Activated T-helper 2 cell treated with anti-CD3 and anti-CD28 coated beads, Interferon-gamma antibody, Interleukin-2, Interleukin-4, amounts not matched to agents 10 μg/mL and 5 μg/mL and 100 μg/mL, durations not matched to agents 14 hours and 24 hours and 36 hours (primary cell): ENCODE results near the gene IQCF2. TPM values are rescaled to one million over a fixed set of nuclear protein-coding genes. Genes with fewer than 3 reads are reported as not detected.
"Not testable (repeated sequence)": the region's sequence is repeated elsewhere in the genome, so short reads cannot be mapped to it uniquely, and the experiment has no call there.

Experiments used
- DNase-seq: peaks from one replicate; pipeline ENCODE4 v3.0.0; 2021; ENCODE audit warnings: low spot score
- H3K27ac Mint-ChIP-seq: one replicate; pipeline ENCODE4 v1.8.0; 2021; ENCODE audit warnings: mixed read lengths
- H3K27me3 Mint-ChIP-seq: one replicate; pipeline ENCODE4 v1.8.0; 2021; ENCODE audit warnings: low read depth, mixed read lengths
- H3K36me3 Mint-ChIP-seq: one replicate; pipeline ENCODE4 v1.8.0; 2021; ENCODE audit warnings: low read depth, mixed read lengths
- H3K4me1 Mint-ChIP-seq: one replicate; pipeline ENCODE4 v1.8.0; 2021; ENCODE audit warnings: low read depth, mixed read lengths
- H3K4me3 Mint-ChIP-seq: one replicate; pipeline ENCODE4 v1.8.0; 2021; ENCODE audit warnings: low read depth, mild to moderate bottlenecking, moderate library complexity, mixed read lengths
- H3K9me3 Mint-ChIP-seq: one replicate; pipeline ENCODE4 v1.8.0; 2021; ENCODE audit warnings: mixed read lengths
- intact Hi-C: fragments of 100-400 bp; cut with micrococcal nuclease; formaldehyde crosslinking; loops from one replicate; pipeline ENCODE4 v1.15.1; 2023
- total RNA-seq: library from RNA; stranded (reverse); gene quantifications from 2 replicates; pipeline ENCODE4 v1.2.3, GENCODE V29; 2022

The IQCF2 gene
- total RNA-seq, 1 donor from 2014 or later = not detected

- no peak for DNase-seq
- Mint-ChIP-seq H3K36me3 (no peaks in the 10 kb centered on the region), H3K4me1 (peaks cover 17% of the 10 kb centered on the region), H3K27ac (no peak overlapping the region), H3K27me3 (peaks cover 21% of the 10 kb centered on the region), H3K4me3 (no peak overlapping the region), H3K9me3 (no peaks in the 10 kb centered on the region)
- intact Hi-C loops = no loop called here
These were observed 27.2 kb downstream of the IQCF2 start for GRCh38 chr3:51888463-51889105.

GRCh38 chr3:51891242-51892039 lies 30.0 kb downstream of the IQCF2 start:
- DNase-seq = no peak
- intact Hi-C loops = no loop called here
- Mint-ChIP-seq H3K4me1 (peaks cover 17% of the 10 kb centered on the region), H3K4me3 (no peak overlapping the region), H3K36me3 (no peaks in the 10 kb centered on the region), H3K27ac (no peak overlapping the region), H3K9me3 (no peaks in the 10 kb centered on the region), H3K27me3 (peaks cover 8% of the 10 kb centered on the region)

DNA sequence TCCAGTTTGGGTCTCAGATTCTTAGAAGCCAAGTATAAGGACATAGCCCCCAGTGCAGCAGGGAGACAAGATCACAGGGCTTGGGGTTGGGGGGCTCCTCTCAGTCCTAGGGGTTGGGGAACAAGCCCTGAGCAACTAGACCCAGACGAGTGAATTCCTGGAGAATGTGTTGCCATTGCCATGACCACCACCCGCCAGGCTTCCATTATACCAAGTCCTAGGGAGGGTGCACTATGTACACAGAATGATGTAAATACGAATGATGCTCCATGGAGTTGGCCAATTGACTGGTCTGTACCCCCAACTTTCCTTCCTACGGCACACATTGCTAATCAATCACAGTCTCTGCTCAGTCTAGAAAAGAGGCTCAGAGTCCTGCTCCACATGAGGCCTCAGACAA lies 33.0 kb downstream of the IQCF2 start:
- H3K36me3 Mint-ChIP-seq = no peaks in the 10 kb centered on the region
- DNase-seq = no peak
- H3K27me3 Mint-ChIP-seq = peaks cover 19% of the 10 kb centered on the region
- H3K4me3 Mint-ChIP-seq = no peak overlapping the region
- H3K9me3 Mint-ChIP-seq = no peaks in the 10 kb centered on the region
- H3K4me1 Mint-ChIP-seq = peaks cover 19% of the 10 kb centered on the region
- intact Hi-C loops = no loop called here
- H3K27ac Mint-ChIP-seq = no peak overlapping the region

DNA sequence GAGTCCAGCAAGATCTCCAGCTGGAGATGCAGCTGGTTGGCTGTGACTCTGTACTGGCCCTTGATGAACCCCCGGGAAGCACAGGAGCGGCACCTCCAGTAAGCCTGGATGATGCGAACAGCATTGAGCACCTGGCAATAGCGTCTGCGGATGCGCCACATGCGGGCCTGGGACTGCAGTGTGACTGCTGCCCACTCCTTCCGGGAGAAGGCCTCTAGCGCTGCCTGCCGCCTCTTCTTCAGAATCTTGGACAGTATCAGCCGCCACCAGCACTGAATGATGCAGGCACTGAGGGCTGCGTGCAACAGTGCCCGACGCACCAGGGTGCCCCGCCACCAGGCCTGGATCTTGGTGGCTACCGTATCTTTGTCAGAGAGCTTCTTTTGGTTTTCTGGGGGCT lies 33.5 kb downstream of the IQCF2 start:
- Mint-ChIP-seq H3K36me3 (no peaks in the 10 kb centered on the region), H3K4me3 (no peak overlapping the region), H3K27ac (no peak overlapping the region), H3K4me1 (peaks cover 19% of the 10 kb centered on the region), H3K9me3 (no peaks in the 10 kb centered on the region), H3K27me3 (peaks cover 21% of the 10 kb centered on the region)
- no peak for DNase-seq
- intact Hi-C loops = no loop called here

DNA sequence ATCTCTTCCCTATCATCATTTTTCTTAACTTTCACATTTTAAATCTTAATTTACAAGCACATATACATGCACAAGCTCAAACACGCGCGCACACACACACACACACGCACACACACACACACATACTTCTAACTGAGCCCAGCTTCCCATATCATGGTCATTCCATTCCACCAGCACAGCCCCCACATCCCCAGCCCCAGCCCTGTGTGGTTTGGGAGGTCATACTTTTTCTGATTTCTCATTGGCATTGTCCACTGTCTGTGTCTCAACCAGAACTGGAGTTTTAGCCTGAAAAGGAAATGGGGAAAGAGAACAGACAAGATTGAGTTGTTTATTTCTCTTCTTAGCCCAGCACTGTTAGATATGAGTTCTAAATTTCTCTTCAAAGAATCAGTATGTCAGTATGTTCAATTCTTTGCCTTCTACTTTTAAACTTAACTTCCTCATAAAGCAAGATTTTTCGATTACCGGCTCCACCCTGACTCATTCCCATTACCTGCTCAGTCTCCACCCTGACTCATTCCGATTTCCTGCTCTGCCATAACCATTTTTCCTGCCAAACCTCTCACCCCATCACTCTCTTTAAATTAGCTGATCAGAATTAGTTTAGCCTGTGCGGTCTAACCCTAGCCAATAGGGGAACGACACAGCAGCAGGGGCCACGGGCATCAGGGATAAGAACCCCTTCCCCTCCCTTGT lies 35.3 kb downstream of the IQCF2 start:
- Mint-ChIP-seq H3K4me3 (no peak overlapping the region), H3K36me3 (no peaks in the 10 kb centered on the region), H3K27ac (no peak overlapping the region), H3K9me3 (no peaks in the 10 kb centered on the region), H3K4me1 (peaks cover 8% of the 10 kb centered on the region), H3K27me3 (peaks cover 29% of the 10 kb centered on the region)
- intact Hi-C loops = no loop called here
- DNase-seq = no peak

GRCh38 chr3:51897391-51897790 lies 36.0 kb downstream of the IQCF2 start:
- no peaks in the 10 kb centered on the region for H3K9me3 Mint-ChIP-seq

DNA sequence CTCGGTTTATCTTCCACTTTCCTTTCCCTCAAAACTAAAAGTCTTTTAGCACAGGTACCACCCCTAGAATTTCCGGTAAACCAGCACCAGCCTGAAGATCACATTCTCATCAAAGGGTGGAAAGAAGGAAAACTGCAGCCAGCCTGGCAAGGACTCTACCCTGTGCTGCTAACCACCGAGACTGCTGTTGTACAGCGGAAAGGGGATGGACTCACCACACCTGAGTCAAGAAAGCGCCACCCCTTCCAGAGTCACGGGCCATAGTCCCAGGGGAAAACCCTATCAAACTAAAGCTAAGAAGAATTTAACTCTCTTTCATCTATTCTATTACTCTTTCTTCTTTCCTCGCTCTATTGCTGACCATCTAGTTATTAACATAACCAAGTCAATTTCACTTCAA lies 38.6 kb downstream of the IQCF2 start:
- H3K36me3 Mint-ChIP-seq, intact Hi-C loops, H3K27ac Mint-ChIP-seq, H3K9me3 Mint-ChIP-seq, H3K4me3 Mint-ChIP-seq, H3K4me1 Mint-ChIP-seq, DNase-seq: not testable (repeated sequence)
- H3K27me3 Mint-ChIP-seq = peaks cover 25% of the 10 kb centered on the region

More at GRCh38 chr3:51897391-51897790, 36.0 kb downstream of the IQCF2 start:
- peaks cover 2% of the 10 kb centered on the region for H3K4me1 Mint-ChIP-seq
- H3K27ac Mint-ChIP-seq = no peak overlapping the region
- no peaks in the 10 kb centered on the region for H3K36me3 Mint-ChIP-seq
- H3K27me3 Mint-ChIP-seq = peaks cover 26% of the 10 kb centered on the region
- H3K4me3 Mint-ChIP-seq = no peak overlapping the region
- DNase-seq = no peak
- intact Hi-C loops = no loop called here

DNA sequence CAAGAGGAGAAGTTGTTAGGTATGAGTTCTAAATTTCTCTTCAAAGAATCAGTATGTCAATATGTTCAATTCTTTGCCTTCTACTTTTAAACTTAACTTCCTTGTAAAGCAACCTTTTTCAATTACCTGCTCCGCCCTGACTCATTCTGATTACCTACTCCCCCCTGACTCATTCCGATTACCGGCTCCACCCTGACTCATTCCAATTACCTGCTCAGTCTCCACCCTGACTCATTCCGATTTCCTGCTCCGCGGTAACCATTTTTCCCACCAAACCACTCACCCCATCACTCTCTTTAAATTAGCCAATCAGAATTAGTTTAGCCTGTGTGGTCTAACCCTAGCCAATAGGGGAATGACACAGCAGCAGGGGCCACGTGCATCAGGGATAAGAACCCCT lies 40.9 kb downstream of the IQCF2 start:
- H3K36me3 Mint-ChIP-seq, DNase-seq: not testable (repeated sequence)

DNA sequence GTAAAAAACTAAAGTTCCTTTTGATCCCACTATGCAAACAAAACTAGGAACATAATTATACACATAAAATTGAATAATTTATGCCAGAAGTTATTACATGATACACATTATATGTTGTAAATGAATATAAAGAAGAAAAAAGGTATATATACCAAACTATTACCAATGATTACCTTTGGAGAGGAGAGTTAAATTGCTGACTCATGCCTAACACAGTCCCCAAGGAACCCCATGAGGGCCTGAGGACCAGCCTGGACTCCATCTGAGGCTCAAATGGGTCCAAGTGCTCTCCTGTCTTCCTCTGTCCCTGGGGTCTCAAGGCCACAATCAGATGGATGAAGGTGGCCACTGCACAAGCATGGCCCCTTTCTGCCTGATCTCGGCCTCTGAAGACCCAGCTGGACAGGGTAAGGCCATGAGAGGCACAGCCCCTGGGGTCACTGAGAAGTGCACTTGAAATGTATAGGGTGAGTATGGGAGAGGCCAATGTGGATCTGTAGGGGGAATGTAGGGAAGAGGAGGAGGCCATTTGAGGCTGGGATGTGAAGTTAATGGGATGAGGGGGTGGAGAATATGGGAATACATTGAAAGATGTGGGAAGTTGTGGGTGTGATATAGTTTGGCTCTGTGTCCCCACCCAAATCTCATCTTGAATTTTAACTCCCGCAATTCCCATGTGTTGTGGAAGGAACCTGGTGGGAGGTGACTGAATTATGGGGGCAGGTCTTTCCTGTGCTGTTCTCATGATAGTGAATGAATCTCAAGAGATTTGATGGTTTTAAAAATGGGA lies 42.8 kb downstream of the IQCF2 start:
- intact Hi-C loops = no loop called here
- Mint-ChIP-seq H3K36me3 (no peaks in the 10 kb centered on the region), H3K4me3 (no peak overlapping the region), H3K9me3 (peaks cover 18% of the 10 kb centered on the region), H3K27ac (no peak overlapping the region), H3K27me3 (peaks cover 14% of the 10 kb centered on the region), H3K4me1 (no peaks in the 10 kb centered on the region)
- DNase-seq = no peak

More for the DNA sequence above, 40.9 kb downstream of the IQCF2 start:
- H3K27me3 Mint-ChIP-seq = peaks cover 23% of the 10 kb centered on the region
- H3K27ac Mint-ChIP-seq, H3K4me1 Mint-ChIP-seq, H3K4me3 Mint-ChIP-seq, intact Hi-C loops: not testable (repeated sequence)
- peaks cover 12% of the 10 kb centered on the region for H3K9me3 Mint-ChIP-seq

DNA sequence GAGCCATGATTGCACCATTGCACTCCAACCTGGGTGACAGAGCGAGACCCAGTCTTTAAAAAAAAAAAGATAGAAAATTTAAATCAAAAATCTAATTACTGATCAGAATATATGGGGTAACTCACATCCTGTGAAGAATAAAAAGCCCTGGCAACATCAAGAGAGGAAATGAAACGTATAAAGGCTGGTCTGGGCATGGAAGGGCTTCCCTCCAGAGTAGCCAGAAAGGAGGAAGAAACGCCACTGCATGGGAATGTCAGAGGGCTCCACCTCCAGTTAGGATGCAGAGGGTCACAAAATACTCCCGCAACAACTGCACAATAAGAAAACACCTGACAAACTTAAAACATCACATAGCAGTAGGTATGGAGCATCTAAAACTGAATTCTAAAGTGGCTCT lies 46.6 kb downstream of the IQCF2 start:
- no peaks in the 10 kb centered on the region for H3K4me1 Mint-ChIP-seq
- H3K36me3 Mint-ChIP-seq = no peaks in the 10 kb centered on the region
- no peak overlapping the region for H3K27ac Mint-ChIP-seq
- no peaks in the 10 kb centered on the region for H3K27me3 Mint-ChIP-seq
- DNase-seq = no peak
- H3K9me3 Mint-ChIP-seq = peaks cover 19% of the 10 kb centered on the region
- intact Hi-C loops = no loop called here
- H3K4me3 Mint-ChIP-seq = no peak overlapping the region
